Activated T-helper 9 cell treated with anti-CD3 and anti-CD28 coated beads, Interleukin-2, amount 50 U/mL, for 16 hours (primary cell): ENCODE results near the gene ZBTB7B.
"Not testable (repeated sequence)": the region's sequence is repeated elsewhere in the genome, so short reads cannot be mapped to it uniquely, and the experiment has no call there.

Experiments used
- DNase-seq: peaks from one replicate; pipeline ENCODE4 v3.0.0-alpha.2; 2020; ENCODE audit warnings: low read depth

Gene ZBTB7B

DNA sequence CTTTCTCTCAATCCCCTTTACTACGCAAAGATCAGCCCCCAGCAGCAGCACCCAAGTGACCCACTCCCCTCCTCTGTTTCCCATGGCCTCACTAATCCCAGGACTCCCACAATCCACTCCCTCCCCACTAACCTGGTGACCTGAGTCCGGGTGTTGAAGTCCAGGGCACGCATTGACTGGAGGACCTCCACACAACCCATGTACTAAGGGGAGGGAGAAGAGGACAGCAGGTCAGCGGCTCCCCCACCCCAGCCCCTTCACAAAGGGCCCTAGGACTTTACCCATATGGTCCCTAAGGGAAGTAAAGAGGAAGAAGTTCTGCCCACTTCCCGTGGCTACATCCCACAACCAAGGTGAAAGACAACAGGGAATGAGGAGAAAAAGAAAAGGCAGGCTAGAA is 33.4 kb upstream of the ZBTB7B start:
- no peak for DNase-seq

DNA sequence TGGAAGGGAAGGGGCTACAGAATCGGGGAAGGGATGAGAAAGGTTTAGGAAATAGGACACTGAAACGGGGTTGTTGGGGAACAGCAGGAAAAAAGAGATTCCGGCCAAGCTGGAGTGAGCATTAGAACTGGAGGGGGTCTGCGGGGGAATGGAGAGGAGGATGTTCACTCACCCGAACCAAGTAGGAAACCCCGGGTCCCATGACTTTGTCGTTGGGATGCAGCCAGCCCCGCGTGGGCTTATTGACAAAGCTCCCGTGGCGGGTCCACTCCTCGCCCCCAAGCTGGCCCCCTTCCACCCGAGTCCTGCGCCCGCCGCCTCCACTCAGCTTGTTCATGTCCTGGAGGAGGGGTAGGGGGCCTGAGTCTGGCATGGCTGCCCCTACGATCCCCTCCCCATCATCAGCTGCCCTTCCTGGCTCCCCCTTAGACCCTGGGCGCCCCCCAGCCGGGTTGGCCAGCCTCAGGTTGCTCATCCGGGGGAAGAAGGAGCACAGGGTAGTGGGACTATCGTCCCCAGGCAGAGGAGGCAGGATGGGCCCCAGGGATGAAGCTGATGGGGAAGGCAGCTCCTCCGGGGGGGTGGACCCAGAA is 32.6 kb upstream of the ZBTB7B start:
- DNase-seq: no peak

DNA sequence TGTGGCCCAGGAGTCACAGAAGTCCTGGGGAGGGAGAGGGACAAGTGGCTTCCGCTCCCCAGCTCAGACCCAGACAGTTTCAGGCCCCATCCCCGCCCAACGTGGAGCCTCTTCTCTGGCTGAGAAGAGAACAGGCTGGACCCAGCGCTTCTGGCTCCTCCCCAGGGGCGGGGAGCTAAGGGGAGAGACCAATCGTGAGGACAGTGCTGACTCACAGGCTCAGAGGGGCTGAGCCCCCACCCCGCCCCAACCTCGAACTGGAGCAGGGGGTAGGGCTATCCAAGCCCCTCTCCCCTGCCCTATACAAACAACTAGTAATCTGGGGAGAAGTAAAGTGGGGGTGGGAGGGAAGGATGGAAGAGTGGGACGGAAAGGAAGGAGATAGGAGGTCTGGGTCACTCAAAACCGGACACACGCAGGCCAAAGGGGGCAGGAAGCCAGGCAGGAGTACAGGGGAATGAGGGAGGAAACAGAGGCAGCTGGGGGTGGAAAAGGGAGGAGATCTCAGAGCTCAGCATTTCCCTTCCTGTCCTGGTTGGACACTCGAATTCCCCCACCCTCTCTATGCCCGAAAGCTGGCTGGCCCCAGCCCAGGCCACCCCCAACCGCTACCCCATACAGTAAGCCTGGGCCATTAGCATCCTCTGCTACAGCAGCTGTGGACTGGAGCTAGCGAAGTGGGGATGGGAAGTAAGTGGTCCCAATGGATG is 31.8 kb upstream of the ZBTB7B start, which contains the start of gene SHC1:
TSS of gene SHC1 (minus strand) at position 117 of the 710 bp plus-strand sequence. CDS start 221 bp downstream, outside the sequence.
- DNase-seq: no peak

DNA sequence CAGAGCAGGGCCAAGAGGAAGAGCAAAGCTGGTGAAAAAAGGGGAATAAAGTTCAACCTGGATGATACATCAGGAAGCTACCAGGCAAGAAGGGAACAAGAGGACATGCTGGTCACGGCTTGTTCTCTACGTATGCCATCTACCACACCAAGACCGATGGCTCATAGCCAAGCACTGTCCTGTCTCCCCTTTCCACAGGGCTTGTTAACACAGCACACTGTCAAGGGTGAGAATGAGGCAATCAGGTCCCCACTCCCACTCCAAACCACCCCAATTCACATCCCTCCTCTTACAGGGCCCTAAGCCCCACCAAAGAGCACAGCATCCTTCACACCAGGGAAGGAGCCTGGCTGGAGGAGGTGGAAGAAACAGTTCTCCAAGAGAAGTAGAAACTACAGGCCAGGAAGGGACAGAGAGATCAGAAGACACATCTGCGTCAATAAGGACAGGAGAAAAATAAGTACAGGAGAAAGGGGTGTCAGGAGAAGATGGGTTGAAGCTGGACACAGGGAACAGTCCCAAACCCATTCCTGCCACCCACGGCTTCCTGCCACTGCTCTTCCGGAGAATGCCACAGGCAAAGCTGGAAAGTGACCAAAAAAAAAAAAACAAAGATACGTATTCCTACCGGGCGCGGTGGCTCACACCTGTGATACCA is 31.1 kb upstream of the ZBTB7B start:
- no peak for DNase-seq

DNA sequence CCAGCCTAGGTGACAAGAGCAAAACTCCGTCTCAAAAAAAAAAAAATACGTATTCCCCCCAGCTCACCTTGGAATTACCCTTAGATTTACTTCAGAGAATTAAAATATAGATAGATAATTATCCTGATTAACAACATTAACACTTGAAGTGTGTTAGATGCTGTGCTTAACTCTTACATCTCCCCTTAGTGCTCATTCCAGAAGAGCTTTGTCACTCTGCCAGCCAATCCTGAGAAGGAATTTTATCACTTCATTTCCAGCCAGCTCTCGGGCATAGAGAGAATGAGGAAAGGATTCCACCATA is 30.4 kb upstream of the ZBTB7B start:
- DNase-seq: no peak

DNA sequence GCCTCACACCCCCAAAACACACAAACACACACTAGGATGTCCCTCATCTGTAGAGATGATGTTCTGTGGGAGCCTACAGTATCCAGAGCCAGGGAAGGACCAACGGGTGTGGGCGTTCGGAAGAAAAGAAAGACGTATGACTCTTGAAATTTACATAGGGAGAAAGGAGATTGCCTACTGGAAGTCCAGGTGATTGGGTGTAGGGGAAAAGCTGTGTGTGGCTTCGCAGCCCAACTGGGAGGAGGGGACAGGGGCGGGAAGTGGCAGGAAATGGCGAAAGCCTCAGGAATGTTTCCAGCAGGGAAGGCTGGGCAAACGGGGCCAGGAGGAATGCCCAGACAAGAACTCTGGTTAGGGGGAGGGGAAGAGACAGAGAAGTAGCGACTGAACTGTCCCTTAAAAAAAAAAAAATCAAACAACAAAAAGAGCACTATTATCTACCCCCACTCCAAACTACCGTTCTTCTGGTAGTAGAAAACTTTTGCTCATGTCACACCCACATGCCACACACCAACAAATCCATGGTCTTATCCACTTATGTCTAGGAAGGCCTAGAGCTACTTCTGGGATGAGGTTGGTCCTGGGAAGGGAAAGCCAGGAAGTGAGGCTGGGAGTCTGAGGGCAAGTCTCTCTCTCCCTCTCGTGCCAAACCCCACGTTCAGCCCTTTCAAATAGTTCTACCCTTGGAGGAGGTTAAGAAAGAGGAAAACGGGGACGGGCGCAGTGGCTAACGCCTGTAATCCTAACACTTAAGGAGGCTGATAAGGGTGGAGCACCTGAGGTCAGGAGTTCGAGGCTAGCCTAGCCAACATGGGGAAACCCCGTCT is 29.9 kb upstream of the ZBTB7B start:
- DNase-seq: no peak

DNA sequence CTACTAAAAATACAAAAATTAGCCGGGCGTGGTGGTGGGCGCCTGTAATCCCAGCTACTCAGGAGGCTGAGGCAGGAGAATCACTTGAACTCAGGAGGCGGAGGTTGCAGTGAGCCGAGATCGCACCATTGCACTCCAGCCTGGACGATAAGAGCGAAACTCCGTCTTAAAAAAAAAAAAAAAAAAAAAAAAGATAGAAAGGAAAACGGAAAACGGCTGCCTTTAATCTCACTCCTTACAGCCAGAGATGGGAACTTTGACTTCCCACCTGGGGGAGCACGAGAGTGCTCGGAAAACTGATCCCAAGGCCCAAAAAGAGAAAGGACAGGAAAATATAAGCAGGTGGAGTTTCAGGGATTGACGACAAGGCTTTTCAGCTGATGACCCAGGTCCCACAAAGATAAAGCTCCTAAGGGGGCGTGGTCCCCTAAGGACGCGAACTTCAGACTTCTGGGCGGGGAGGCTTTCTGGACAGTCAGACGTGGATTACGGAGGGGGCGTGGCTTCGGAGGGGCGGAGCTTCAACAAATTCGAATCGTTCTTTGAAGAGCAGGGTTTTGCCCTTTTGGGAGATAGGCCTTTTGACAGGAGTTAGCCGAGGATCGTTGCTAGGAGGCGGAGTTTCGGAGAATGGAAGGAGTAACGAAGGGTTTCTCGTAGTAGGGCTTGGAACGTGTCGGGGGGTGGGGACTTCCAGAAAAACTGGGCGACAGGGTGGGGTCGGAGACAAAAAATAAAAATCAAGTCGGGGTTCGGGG is 29.1 kb upstream of the ZBTB7B start:
- peak; percentile 85 for DNase-seq

DNA sequence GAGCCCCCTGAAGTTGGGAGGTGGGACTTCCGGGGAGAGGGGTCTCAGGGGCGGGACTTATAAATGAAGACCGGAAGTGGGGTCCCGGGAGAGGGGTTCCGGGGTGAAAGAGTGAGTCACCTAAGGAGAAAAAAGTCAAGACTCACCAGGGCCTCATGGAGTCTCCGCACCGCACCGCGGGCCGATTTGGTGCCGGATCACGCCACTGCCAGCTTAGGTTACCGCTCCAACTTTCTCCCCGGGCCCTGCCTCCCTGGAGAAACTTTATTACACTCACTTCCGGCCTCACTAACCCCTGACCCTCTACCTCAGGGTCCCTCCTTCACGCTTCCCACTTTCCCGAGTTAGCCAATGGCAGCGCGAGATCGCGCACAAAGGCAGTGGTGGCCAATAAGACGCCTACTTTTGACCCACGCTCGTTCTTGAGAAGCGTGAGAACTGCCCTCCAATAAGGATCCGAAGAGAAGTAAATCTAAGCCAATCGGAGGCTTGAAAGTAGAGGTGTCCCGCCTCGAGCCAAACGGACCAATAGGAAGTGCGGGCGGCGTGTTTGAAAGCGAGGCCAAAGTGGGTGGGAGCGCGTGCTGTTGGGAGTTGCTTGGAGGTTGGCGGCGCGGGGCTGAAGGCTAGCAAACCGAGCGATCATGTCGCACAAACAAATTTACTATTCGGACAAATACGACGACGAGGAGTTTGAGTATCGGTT is 28.3 kb upstream of the ZBTB7B start, which contains the start of gene CKS1B:
TSS of gene CKS1B (plus strand) at position 580 of the 706 bp plus-strand sequence. CDS start at position 645, 65 bp downstream.
- DNase-seq: peak; percentile 92

DNA sequence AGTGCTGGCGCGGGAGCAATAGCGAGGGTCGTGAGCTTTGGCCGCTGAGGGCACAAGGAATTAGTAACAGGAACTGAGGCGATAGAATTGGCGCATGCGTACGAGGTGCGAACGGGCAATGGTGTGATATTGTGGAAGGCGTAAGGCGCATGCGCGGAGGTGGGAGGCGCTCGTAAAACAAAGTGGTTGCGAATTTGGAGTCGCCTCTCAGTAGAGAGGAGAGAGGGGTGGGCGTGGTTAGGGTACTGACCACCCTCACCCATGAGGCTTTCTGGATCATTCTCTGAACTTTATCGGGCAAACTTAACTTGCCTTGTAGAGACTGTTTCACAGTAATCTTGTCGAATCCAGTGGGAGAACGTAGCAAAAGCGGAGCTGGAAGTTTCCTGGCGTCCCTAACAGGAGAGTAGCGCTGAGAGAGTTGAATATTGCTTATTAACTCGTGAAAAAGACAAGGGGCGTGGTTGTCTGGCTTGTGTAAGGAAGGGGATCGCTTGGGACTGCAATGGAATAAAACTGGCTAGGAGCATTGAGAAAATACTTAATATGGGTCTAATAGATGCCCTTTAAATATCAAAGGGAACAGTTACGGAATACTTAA is 27.7 kb upstream of the ZBTB7B start:
- peak; percentile 92 for DNase-seq

DNA sequence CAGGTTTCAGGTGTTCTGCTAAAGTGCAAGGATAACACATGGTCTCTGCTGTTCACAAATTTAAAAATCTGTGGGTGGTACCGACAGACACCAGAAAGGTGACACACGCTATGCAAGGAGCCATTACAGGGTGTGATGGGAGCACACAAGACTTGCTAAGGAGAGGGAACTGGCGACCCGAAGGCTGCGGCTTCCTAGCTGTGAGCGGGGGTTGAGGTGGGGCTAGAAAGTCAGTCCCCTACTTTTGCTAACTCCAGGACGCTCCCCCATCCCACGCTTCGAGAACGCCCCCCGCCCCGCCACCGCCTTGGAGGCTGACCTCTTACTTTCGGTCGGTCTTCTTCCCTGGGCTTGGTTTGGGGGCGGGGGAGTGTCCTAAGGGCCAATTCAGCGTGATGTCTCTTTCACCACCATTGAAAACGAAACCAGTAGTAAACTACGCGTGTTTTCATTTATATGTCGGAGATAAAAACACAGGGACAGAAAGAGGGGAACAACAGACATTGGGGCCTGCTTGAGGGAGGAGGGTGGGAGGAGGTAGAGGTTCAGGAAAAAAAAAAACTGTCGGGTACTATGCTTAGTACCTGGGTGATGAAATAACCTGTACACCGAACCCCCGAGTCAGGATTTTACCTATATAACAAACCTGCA is 27.1 kb upstream of the ZBTB7B start:
- DNase-seq: peak; percentile 54

DNA sequence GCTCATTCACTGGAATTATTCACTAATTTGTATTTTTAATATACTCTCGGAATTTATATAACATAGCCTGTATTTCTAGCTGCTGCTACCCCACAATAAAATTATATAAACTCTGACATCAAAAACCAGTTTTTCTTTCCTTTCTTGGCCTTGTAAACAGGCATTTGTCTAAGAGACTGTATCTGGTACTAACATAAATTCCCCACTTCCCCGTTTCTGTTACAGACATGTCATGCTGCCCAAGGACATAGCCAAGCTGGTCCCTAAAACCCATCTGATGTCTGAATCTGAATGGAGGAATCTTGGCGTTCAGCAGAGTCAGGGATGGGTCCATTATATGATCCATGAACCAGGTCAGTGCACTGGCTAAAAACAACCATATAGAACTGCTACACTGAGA is 24.8 kb upstream of the ZBTB7B start:
- not testable (repeated sequence) for DNase-seq

DNA sequence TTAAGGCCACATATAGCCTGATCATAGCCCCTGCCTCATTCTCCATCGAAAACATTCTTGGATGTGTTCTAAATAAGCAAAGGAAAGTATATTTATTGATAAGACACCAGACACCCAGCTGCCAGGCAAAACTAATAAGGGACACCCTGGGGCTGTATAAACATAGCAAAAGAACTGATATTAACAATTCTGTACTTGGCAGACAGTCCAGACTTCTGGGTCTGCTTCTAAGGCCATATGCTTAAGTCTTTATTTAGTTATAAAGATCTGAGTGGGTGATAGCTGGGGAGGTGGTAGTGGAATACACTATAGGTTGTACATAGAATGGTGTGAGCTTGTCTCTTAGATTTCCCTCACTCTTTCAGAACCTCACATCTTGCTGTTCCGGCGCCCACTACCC is 24.2 kb upstream of the ZBTB7B start:
- no peak for DNase-seq

DNA sequence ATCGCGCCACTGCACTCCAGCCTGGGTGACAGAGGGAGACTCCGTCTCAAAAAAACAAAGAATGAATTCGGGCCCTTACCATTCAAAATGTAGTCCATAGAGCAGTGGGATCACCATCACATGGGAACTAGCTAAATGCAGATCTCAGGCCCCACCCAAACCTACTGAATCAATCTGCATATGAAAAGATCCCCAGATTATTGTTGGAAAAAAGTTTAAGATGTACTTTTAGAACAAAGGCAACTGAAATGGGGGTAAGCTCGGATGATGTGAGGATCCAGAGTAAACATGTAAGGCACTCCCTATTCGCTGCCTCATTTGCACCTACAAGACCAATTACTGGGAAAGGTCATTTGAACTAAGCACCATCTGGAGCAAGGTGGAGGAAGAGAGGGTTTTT is 20.3 kb upstream of the ZBTB7B start:
- no peak for DNase-seq

DNA sequence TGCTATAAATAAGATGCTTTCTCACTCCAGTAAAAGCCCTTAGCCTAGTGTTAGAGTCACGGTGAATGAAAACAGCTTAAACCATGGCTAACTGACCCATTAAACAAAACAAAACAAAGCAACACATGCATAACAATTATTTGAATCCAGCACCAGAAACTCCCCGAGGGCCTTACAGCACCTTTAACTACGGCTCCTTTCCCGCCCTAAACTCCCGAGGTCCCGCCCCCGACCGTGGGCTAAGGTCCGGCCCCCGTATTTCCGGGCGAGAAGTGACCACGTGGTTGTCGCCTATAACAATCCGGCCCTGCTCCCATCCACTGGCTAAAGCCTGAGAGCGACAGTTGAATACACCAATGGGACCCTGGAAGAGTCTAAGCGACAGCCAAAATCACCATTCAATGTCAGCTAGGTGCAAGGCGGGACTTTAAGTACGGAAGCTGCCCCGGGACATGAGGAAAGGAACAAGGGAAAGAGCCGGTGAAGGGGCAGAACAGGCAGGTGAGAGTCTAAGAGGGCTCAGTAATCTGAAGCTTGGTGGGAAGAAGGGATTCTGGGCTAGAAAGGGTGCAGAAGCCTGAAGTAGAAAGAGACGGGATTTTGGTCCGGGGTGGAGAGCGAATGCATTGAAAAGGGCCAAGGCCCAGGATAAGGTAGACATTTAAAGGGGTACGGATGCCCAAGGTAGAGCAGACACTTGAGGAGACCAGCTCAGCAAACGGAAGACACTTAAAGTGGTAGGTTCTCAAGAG is 19.5 kb upstream of the ZBTB7B start, which contains the start of gene FLAD1:
TSS of gene FLAD1 (plus strand) at position 448 of the 752 bp plus-strand sequence. CDS start 351 bp downstream, outside the sequence.
- peak; percentile 91 for DNase-seq

DNA sequence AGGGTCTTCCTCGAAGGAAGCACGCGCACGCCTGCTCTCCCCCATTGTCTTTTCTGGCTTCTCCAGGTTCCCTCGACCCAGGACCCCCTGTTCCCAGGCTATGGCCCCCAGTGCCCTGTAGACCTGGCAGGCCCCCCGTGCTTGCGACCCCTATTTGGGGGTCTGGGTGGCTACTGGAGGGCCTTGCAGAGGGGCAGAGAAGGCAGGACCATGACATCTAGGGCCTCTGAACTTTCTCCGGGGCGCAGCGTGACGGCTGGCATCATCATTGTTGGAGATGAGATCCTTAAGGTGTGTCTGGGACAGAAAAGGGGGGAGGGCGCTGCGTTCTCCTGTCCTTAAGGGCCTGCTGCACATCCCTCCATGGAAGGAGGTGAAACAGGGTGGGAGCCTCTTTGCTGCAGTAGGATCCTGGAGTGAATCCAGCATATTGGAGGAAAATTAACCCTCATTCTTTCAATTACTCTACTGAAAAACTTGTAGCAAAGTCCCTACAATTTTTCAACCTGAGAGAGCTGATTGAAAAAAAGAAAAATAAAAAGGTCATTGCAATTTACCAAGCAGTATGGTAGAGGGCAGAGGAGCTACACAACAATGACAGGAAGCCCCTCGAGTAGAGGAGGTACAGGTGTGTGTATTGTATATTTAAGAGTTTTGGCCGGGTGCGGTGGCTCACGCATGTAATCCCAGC is 18.7 kb upstream of the ZBTB7B start:
- DNase-seq: no peak

DNA sequence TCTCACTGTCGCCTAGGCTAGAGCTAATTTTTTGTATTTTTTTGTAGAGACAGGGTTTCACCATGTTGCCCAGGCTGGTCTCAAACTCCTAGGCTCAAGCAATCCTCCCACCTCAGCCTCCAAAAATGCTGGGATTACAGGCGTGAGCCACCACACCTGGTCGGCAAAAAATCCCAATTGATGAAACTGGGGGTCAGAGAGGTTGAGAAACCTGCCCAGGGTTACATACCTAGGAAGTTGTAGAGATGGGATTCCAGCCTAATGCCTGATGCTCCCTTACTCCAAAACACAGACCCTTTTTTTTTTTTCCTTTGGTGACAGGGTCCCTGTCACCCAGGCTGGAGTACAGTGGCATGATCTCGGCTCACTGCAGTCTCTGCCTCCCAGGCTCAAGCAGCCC is 15.9 kb upstream of the ZBTB7B start:
- not testable (repeated sequence) for DNase-seq

DNA sequence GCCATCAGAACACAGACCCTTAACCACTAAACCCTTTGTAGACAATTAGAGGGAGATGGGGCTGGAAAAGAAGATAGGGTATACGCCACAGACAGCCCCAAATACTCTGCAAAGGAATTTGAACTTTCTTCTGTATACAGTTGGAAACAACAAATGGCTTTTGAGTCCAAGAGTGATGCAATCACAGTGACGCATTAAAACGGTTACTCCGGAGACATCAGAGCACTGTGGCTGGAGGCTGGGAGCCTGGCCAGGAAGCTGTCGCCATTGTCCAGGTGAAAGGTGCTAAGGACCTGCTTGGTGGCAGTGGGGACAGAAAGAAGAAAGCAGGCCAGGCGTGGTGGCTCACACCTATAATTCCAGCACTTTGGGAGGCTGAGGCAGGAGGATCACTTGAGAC is 15.3 kb upstream of the ZBTB7B start:
- DNase-seq: no peak

DNA sequence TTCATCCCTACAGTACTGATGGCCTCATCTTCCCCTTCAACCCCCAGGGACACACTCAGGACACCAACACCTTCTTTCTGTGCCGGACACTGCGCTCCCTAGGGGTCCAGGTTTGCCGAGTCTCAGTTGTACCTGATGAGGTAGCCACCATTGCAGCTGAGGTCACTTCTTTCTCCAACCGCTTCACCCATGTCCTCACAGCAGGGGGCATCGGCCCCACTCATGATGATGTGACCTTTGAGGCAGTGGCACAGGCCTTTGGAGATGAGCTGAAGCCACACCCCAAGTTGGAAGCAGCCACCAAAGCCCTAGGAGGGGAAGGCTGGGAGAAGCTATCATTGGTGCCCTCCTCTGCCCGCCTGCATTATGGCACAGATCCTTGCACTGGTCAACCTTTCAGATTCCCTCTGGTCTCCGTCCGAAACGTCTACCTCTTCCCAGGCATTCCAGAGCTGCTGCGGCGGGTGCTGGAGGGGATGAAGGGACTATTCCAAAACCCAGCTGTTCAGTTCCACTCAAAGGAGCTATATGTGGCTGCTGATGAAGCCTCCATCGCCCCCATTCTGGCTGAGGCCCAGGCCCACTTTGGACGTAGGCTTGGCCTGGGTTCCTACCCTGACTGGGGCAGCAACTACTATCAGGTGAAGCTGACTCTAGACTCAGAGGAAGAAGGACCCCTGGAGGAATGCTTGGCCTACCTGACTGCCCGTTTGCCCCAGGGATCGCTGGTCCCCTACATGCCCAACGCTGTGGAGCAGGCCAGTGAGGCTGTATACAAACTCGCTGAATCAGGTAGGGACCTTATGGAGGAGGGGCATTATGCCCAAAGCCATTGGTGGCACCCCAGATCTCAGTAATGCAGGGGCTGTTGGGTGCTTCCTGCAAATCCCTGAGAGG is 14.3 kb upstream of the ZBTB7B start:
- DNase-seq: no peak
